Fibroblast of the aortic adventitia (primary cell): ENCODE results near the gene ENPEP. TPM values are rescaled to one million over a fixed set of nuclear protein-coding genes. Genes with fewer than 3 reads are reported as not detected.

Experiments
- DNase-seq: peaks from one replicate; pipeline ENCODE4 v3.0.0-alpha.2; 2010; ENCODE audit warnings: low read depth
- H3K4me3 ChIP-seq: 2 replicates; pipeline ENCODE4 v1.5.1; 2011; ENCODE audit warnings: low read depth, mild to moderate bottlenecking, control low read depth, low read length, moderate library complexity
- total RNA-seq: library from RNA; depleted of rRNA; stranded (reverse); fragments of >200 nt; gene quantifications from 2 replicates; pipeline ENCODE4 v1.2.3, GENCODE V29; 2012; ENCODE audit warnings: low replicate concordance
- TF ChIP-seq, protein P1 (sequence below): IDR thresholded peaks from 2 replicates; pipeline ENCODE4 v1.5.1; 2011; ENCODE audit warnings: mild to moderate bottlenecking, low read length, control low read depth, inconsistent platforms; ENCODE audit not compliant: insufficient read depth

ENPEP gene
- total RNA-seq, 1 donor, result 0.54 TPM

DNA sequence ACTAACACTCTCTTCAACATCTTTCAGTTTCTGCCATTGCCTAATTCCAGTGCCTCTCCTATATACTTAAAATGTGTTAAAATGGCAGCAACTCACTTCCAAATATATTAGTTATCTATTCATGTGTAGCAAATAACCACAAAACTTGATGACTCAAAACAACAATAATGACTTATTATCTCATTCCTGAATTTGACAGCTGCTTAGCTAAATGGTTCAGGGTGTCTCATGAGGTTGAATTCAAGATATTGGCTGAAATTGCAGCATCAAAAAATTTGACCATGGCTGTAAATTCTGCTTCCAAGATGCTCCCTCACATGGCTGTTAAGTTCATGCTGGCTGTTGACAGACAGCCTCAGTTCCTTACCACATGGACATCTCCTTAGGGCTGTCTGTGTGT, 121.6 kb downstream of the ENPEP start:
- no peak overlapping the region for H3K4me3 ChIP-seq
- TF ChIP-seq, protein P1, sequence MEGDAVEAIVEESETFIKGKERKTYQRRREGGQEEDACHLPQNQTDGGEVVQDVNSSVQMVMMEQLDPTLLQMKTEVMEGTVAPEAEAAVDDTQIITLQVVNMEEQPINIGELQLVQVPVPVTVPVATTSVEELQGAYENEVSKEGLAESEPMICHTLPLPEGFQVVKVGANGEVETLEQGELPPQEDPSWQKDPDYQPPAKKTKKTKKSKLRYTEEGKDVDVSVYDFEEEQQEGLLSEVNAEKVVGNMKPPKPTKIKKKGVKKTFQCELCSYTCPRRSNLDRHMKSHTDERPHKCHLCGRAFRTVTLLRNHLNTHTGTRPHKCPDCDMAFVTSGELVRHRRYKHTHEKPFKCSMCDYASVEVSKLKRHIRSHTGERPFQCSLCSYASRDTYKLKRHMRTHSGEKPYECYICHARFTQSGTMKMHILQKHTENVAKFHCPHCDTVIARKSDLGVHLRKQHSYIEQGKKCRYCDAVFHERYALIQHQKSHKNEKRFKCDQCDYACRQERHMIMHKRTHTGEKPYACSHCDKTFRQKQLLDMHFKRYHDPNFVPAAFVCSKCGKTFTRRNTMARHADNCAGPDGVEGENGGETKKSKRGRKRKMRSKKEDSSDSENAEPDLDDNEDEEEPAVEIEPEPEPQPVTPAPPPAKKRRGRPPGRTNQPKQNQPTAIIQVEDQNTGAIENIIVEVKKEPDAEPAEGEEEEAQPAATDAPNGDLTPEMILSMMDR, result no peak
- DNase-seq, result no peak

DNA sequence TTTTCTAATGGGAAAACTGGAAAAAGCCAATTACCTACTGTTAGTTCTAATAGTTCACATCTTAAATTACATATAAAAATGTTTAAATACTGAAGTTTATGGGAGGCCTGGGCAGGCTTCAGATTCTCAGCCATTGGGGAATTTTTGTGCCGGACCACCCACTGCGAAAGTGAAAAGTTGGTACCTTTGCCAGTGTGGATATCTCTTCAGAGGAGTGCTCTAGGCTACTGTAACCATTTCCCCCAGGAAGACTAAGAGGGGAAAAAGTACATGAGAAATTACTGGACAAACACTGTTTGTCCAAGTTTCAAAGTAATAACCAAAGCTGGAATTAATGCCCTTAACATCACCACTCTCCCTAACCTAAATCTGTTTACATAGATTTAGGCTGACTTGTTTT, 126.1 kb downstream of the ENPEP start:
- TF ChIP-seq, protein P1, result no peak
- DNase-seq, result no peak
- no peak overlapping the region for H3K4me3 ChIP-seq

DNA sequence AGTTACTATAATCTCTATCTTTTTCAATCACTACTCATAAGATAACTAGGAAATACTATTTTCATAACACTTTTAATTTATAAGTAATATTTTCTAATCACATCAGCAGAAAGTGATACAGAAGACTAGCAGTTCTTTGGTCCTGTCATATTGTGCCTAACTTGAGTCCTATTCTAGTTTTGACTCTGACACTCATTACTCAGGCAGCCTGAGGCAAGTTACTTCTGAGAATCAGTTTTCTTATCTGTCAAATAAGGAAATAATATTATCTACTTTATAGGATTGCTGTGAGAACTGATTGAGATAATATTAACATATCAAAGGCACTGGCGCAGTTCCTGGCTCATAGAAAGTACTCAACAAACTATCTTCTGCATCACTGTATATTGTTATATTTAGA, 129.1 kb downstream of the ENPEP start:
- no peak for DNase-seq
- TF ChIP-seq, protein P1, result no peak
- H3K4me3 ChIP-seq, result no peak overlapping the region

DNA sequence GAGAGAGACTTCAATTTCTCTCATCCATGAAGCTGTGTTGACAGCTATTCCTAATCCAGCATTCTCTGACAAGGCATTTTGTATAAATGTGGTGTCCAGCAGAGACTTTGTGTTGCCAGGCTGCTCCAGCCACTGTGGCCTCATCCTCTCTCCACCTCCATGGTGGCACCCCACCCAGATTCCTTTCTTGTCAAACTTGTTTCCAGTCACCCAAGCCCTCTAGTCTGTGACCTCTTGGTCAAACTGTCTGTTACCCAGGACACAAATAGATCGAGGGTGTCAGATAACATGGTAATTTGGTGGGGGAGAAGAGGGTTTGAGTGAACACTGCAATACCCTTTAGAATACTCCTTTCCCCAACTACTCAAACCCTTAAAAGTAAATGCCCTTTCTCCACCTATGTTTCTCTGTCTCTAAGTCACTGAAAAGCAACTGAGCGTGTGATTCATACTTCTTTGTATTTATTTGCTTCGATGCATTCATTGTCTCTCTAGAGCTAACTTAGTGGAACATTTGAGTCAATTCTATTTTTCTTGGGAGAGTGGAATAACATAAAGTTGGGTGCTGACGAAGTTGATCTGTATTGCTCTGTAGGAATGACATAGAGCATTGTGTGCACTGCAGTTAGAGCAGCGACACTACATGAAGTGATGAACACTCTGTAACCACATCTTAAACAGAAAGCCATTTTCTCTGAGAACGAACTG, 133.2 kb downstream of the ENPEP start:
- no peak for DNase-seq
- TF ChIP-seq, protein P1, result no peak
- H3K4me3 ChIP-seq, result no peak overlapping the region

DNA sequence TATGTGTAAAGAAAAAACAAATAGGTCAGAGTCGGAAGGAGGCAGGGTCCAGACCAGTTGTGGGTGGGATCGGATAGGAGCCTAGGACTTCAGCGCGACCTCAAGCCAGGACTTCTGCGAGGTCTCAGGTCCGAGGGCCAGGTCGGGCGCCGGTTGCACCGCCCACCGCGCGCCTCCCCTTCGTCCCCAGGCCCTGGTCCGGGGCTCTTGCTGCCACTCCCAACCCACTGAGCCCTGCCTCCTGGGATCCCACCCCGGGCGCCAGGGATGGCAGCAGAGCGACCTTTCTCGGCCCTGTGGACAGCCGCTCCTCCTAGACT, 134.6 kb downstream of the ENPEP start:
- TF ChIP-seq, protein P1, result no peak
- no peak overlapping the region for H3K4me3 ChIP-seq
- no peak for DNase-seq

DNA sequence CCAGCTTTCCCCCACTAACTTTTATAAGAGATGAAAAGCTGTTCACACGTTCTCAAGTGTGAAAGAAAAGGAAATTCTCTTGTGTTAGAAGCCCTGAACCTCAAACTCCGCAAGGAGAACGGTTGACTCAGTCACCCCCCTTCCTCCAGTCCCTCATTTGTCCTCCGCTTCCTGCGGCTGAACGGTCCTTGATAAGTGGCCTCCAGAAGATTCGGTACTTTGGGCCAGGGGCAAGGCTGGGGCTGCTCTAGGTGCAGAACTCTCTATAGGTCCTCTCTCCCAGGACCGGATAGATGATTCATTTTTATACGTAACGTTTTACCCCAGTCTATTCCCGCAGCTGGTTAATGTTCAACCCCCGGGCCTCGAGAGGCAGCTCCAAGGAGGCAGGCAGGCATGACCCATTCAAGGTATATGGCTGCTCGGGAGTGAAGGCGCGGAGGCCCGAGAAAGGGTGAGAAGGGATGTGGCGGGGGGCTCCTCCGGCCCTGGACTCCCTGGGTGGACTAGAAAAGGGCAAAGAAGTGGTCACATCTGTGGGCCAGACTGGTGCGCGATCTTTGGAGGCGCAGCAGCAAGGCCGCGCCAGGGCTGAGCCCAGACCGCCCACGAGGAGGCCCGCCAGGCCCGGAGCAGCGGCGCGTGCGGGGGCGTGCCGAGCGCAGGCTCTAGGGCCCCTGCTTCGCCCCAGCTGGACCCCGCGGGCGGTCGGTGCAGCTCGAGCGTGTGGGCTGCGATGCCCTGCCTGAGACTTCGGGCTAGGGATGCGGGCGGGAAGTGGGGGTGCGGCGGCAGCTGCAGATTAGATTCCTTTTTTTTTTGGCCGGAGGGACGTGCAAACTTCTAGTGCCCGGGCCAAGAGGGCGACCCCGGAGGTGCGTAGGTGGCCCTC, 135.2 kb downstream of the ENPEP start:
- no peak overlapping the region for H3K4me3 ChIP-seq
- no peak for DNase-seq
- TF ChIP-seq, protein P1, result no peak
